ENCODE results near the gene BPIFB2.

DNA sequence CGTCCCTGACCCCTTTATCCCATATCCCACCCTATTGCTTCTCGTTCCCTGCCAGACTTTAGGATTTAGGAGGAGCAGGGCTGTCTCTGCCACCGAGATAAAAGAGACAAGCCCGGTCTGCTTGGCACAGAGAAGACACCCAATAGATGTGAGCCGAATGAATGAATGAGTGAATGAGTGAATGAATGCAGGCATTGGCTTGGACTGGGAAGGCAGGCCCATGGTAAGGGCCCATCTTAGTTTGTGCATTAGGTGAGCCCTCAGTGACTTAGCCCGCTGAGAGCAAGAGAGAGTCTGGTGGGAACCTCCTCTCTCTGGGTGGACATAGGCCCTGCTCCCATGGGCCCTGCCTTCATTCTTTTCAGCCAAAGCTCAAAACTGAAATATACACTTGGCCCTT lies 23.1 kb downstream of the BPIFB2 start:
- TF ChIP-seq, protein P1, sequence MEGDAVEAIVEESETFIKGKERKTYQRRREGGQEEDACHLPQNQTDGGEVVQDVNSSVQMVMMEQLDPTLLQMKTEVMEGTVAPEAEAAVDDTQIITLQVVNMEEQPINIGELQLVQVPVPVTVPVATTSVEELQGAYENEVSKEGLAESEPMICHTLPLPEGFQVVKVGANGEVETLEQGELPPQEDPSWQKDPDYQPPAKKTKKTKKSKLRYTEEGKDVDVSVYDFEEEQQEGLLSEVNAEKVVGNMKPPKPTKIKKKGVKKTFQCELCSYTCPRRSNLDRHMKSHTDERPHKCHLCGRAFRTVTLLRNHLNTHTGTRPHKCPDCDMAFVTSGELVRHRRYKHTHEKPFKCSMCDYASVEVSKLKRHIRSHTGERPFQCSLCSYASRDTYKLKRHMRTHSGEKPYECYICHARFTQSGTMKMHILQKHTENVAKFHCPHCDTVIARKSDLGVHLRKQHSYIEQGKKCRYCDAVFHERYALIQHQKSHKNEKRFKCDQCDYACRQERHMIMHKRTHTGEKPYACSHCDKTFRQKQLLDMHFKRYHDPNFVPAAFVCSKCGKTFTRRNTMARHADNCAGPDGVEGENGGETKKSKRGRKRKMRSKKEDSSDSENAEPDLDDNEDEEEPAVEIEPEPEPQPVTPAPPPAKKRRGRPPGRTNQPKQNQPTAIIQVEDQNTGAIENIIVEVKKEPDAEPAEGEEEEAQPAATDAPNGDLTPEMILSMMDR (IDR thresholded peaks at IDR 0.05; ENCODE audit: low read depth, low read length, missing input control): no peak
- TF ChIP-seq RAD21 (IDR thresholded peaks at IDR 0.05): no peak
- TF ChIP-seq, protein P2, sequence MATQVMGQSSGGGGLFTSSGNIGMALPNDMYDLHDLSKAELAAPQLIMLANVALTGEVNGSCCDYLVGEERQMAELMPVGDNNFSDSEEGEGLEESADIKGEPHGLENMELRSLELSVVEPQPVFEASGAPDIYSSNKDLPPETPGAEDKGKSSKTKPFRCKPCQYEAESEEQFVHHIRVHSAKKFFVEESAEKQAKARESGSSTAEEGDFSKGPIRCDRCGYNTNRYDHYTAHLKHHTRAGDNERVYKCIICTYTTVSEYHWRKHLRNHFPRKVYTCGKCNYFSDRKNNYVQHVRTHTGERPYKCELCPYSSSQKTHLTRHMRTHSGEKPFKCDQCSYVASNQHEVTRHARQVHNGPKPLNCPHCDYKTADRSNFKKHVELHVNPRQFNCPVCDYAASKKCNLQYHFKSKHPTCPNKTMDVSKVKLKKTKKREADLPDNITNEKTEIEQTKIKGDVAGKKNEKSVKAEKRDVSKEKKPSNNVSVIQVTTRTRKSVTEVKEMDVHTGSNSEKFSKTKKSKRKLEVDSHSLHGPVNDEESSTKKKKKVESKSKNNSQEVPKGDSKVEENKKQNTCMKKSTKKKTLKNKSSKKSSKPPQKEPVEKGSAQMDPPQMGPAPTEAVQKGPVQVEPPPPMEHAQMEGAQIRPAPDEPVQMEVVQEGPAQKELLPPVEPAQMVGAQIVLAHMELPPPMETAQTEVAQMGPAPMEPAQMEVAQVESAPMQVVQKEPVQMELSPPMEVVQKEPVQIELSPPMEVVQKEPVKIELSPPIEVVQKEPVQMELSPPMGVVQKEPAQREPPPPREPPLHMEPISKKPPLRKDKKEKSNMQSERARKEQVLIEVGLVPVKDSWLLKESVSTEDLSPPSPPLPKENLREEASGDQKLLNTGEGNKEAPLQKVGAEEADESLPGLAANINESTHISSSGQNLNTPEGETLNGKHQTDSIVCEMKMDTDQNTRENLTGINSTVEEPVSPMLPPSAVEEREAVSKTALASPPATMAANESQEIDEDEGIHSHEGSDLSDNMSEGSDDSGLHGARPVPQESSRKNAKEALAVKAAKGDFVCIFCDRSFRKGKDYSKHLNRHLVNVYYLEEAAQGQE (IDR thresholded peaks at IDR 0.05): no peak
- TF ChIP-seq TAF1 (conservative IDR thresholded peaks at IDR 0.05): no peak
- TF ChIP-seq, protein P3, sequence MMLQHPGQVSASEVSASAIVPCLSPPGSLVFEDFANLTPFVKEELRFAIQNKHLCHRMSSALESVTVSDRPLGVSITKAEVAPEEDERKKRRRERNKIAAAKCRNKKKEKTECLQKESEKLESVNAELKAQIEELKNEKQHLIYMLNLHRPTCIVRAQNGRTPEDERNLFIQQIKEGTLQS (IDR thresholded peaks at IDR 0.05): no peak
- no peak for TF ChIP-seq GABPA (IDR thresholded peaks at IDR 0.05 in 1 of 2, conservative IDR thresholded peaks at IDR 0.05 in 1 of 2)
- no peak for TF ChIP-seq YY1 (IDR thresholded peaks at IDR 0.05)
- no peak for TF ChIP-seq RXRA (IDR thresholded peaks at IDR 0.05)
- TF ChIP-seq, protein P4, sequence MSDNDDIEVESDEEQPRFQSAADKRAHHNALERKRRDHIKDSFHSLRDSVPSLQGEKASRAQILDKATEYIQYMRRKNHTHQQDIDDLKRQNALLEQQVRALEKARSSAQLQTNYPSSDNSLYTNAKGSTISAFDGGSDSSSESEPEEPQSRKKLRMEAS (IDR thresholded peaks at IDR 0.05): no peak

Data from liver (tissue), 3 donors.